ENCODE measurements around the gene REV3L.

DNA sequence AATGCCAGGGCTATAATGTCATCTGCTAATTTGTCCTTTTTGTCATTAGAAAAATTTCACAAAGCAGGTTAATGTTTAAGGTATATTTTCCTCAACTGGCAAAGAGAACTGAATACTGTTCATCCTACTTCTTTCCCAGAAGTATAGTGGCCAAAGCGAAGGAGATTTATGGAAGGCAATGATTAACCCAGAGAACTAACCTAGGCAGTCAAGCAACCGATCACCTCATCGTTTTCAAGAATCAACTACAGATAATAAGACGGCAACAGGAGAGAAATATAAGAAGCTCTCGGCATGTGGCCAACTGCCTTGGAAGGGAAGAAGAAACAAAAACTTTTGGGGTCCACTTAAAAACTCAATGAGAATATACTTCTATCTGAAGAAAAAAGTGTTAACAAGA, 38.2 kb downstream of the REV3L start:
- TF ChIP-seq, protein P1, sequence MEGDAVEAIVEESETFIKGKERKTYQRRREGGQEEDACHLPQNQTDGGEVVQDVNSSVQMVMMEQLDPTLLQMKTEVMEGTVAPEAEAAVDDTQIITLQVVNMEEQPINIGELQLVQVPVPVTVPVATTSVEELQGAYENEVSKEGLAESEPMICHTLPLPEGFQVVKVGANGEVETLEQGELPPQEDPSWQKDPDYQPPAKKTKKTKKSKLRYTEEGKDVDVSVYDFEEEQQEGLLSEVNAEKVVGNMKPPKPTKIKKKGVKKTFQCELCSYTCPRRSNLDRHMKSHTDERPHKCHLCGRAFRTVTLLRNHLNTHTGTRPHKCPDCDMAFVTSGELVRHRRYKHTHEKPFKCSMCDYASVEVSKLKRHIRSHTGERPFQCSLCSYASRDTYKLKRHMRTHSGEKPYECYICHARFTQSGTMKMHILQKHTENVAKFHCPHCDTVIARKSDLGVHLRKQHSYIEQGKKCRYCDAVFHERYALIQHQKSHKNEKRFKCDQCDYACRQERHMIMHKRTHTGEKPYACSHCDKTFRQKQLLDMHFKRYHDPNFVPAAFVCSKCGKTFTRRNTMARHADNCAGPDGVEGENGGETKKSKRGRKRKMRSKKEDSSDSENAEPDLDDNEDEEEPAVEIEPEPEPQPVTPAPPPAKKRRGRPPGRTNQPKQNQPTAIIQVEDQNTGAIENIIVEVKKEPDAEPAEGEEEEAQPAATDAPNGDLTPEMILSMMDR (IDR thresholded peaks at IDR 0.05) = no peak
- TF ChIP-seq ZFX (IDR thresholded peaks at IDR 0.05; ENCODE audit: borderline replicate concordance) = no peak
